ENCODE measurements around the gene OR51A7. TPM values are rescaled to one million over a fixed set of nuclear protein-coding genes. Genes with fewer than 3 reads are reported as not detected.
"Not testable (repeated sequence)": the region's sequence is repeated elsewhere in the genome, so short reads cannot be mapped to it uniquely, and the experiment has no call there.

The OR51A7 gene
- not detected for total RNA-seq
- long read RNA-seq, result 0 reads

- no peak for DNase-seq
- ATAC-seq, result no peak
- intact Hi-C loops (cut with micrococcal nuclease), result no loop called here
Observed at GRCh38 chr11:4903484-4903883, at the start of gene OR51A7. TSS of gene OR51A7 (plus strand) at chr11:4903783. CDS start at chr11:4907370, 3,587 bp downstream.

GRCh38 chr11:4854286-4854685, 49.3 kb upstream of the OR51A7 start:
- intact Hi-C loops (cut with micrococcal nuclease); ATAC-seq; DNase-seq: not testable (repeated sequence)

GRCh38 chr11:4862447-4863236, 40.9 kb upstream of the OR51A7 start:
- intact Hi-C loops (cut with micrococcal nuclease), result no loop called here
- ATAC-seq (no peak), DNase-seq (no peak)

- DNase-seq (no peak), ATAC-seq (peak; percentile 70)
- intact Hi-C loops (cut with micrococcal nuclease), result no loop called here
Observed at GRCh38 chr11:4863876-4864275, 39.7 kb upstream of the OR51A7 start.

- ATAC-seq (no peak), DNase-seq (no peak)
- intact Hi-C loops (cut with micrococcal nuclease), result no loop called here
Observed at GRCh38 chr11:4865855-4866254, 37.7 kb upstream of the OR51A7 start.

GRCh38 chr11:4881188-4881587, 22.4 kb upstream of the OR51A7 start:
- DNase-seq (no peak), ATAC-seq (no peak)
- intact Hi-C loops (cut with micrococcal nuclease), result no loop called here

GRCh38 chr11:4881860-4882500, 21.6 kb upstream of the OR51A7 start, which contains the start of gene OR51T1:
TSS of gene OR51T1 (plus strand) at chr11:4881900. CDS start at chr11:4881900, 0 bp downstream.
- no peak for DNase-seq
- no peak for ATAC-seq
- intact Hi-C loops (cut with micrococcal nuclease), result no loop called here

- DNase-seq, result no peak
- intact Hi-C loops (cut with micrococcal nuclease), result no loop called here
- no peak for ATAC-seq
Observed at GRCh38 chr11:4882543-4882942, 21.0 kb upstream of the OR51A7 start.

GRCh38 chr11:4884361-4884760, 19.2 kb upstream of the OR51A7 start:
- no peak for DNase-seq
- ATAC-seq, result no peak
- intact Hi-C loops (cut with micrococcal nuclease), result no loop called here

GRCh38 chr11:4886186-4886585, 17.4 kb upstream of the OR51A7 start:
- intact Hi-C loops (cut with micrococcal nuclease), result no loop called here
- no peak for DNase-seq
- ATAC-seq, result no peak

- intact Hi-C loops (cut with micrococcal nuclease), result no loop called here
- ATAC-seq (no peak), DNase-seq (no peak)
Observed at GRCh38 chr11:4887591-4887990, 16.0 kb upstream of the OR51A7 start.

GRCh38 chr11:4890279-4890678, 13.3 kb upstream of the OR51A7 start:
- DNase-seq (no peak), ATAC-seq (no peak)
- intact Hi-C loops (cut with micrococcal nuclease), result no loop called here

GRCh38 chr11:4891996-4892640, 11.5 kb upstream of the OR51A7 start:
- no peak for DNase-seq
- intact Hi-C loops (cut with micrococcal nuclease), result no loop called here
- ATAC-seq, result no peak

- ATAC-seq (no peak), DNase-seq (no peak)
- intact Hi-C loops (cut with micrococcal nuclease), result no loop called here
Observed at GRCh38 chr11:4916581-4916980, 13.0 kb downstream of the OR51A7 start.

- ATAC-seq (no peak), DNase-seq (no peak)
- intact Hi-C loops (cut with micrococcal nuclease), result no loop called here
Observed at GRCh38 chr11:4919250-4919649, 15.7 kb downstream of the OR51A7 start, which contains the start of gene OR51G2. TSS of gene OR51G2 (minus strand) at chr11:4919350. CDS start at chr11:4915663, 3,687 bp downstream.

GRCh38 chr11:4921796-4922195, 18.2 kb downstream of the OR51A7 start:
- intact Hi-C loops (cut with micrococcal nuclease), result no loop called here
- DNase-seq, result no peak
- ATAC-seq, result no peak

- intact Hi-C loops (cut with micrococcal nuclease), result no loop called here
- DNase-seq (no peak), ATAC-seq (no peak)
Observed at GRCh38 chr11:4922304-4922703, 18.7 kb downstream of the OR51A7 start.

- no peak for ATAC-seq
- intact Hi-C loops (cut with micrococcal nuclease), result no loop called here
Observed at GRCh38 chr11:4924239-4924638, 20.7 kb downstream of the OR51A7 start, which contains the start of gene OR51G1. TSS of gene OR51G1 (minus strand) at chr11:4924339. CDS start at chr11:4924339, 0 bp downstream.

GRCh38 chr11:4926608-4927007, 23.0 kb downstream of the OR51A7 start:
- no peak for ATAC-seq

More at GRCh38 chr11:4924239-4924638, 20.7 kb downstream of the OR51A7 start, which contains the start of gene OR51G1:
- no peak for DNase-seq

GRCh38 chr11:4932751-4933150, 29.2 kb downstream of the OR51A7 start:
- no peak for ATAC-seq
- intact Hi-C loops (cut with micrococcal nuclease), result no loop called here
- DNase-seq, result no peak

More at GRCh38 chr11:4926608-4927007, 23.0 kb downstream of the OR51A7 start:
- DNase-seq, result no peak
- intact Hi-C loops (cut with micrococcal nuclease), result no loop called here

Data from left ventricle myocardium superior (tissue), 1 donor.